ENCODE data around the gene ELOA2.
"Not testable (repeated sequence)": the region's sequence is repeated elsewhere in the genome, so short reads cannot be mapped to it uniquely, and the experiment has no call there.

The ELOA2 gene

GRCh38 chr18:47019870-47020269 lies 15.6 kb downstream of the ELOA2 start:
- not testable (repeated sequence) for H3K9me3 ChIP-seq (ENCODE audit: control insufficient read depth, low read length); DNase-seq (ENCODE audit: low read depth); H3K27me3 ChIP-seq (replicated peaks; ENCODE audit: control insufficient read depth, insufficient read depth, low read length); H3K9ac ChIP-seq (ENCODE audit: low read length); H3K4me1 ChIP-seq (ENCODE audit: control insufficient read depth, insufficient read depth, low read length); H3K36me3 ChIP-seq (ENCODE audit: control insufficient read depth, insufficient read depth, low read length, severe bottlenecking); H3K4me3 ChIP-seq (ENCODE audit: low read length)
